ENCODE results near the gene LMF2. TPM values are rescaled to one million over a fixed set of nuclear protein-coding genes. Genes with fewer than 3 reads are reported as not detected.

LMF2 gene
- total RNA-seq, 1 experiment from 2014 or later: 21.1 TPM

GRCh38 chr22:50505276-50505775, 2.2 kb downstream of the LMF2 start:
- DNase-seq (ENCODE audit: extremely low read depth, low read depth): no peak

DNA sequence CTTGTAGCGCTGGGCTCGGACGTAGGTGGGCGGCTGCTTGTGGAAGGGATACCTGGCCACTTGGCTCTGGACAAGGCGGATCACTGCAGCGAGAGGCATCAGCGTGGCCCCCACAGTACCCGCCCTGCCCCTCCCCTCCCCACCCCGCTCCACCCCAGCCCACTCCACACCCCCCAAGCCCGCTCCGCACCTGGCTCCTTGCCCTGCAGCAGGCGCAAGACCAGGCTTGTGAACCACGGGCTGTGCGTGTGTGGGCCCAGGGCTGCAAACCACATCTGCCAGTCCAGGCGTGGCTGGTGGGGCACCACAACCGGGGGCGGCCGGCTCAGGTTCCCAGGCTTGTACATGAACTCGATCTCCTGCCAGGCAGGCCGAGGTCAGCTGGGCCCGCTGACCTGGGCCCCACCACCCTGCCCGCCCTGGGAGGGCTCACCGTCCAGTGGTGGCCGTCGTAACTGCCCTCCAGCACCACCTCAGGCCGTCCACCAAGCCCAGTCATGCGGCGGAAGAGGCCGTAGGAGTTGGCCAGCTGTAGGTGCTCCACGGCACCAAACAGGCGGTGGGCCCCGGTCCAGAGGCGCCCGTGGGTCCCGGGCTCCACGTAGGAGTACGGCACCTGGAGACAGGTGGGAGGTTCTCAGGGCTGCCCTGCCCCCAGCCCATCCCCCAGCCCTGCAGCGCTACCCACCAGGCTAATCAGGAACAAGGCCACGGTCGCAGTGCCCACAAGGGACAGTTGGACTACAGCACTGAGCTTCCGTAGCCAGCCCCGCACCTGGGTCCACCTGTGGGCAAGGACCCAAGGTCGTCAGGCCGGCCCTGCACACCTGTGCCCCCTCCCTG, 2.9 kb downstream of the LMF2 start:
- DNase-seq (ENCODE audit: extremely low read depth, low read depth): no peak

GRCh38 chr22:50503475-50504145, 3.9 kb downstream of the LMF2 start:
- DNase-seq (ENCODE audit: extremely low read depth, low read depth): no peak

DNA sequence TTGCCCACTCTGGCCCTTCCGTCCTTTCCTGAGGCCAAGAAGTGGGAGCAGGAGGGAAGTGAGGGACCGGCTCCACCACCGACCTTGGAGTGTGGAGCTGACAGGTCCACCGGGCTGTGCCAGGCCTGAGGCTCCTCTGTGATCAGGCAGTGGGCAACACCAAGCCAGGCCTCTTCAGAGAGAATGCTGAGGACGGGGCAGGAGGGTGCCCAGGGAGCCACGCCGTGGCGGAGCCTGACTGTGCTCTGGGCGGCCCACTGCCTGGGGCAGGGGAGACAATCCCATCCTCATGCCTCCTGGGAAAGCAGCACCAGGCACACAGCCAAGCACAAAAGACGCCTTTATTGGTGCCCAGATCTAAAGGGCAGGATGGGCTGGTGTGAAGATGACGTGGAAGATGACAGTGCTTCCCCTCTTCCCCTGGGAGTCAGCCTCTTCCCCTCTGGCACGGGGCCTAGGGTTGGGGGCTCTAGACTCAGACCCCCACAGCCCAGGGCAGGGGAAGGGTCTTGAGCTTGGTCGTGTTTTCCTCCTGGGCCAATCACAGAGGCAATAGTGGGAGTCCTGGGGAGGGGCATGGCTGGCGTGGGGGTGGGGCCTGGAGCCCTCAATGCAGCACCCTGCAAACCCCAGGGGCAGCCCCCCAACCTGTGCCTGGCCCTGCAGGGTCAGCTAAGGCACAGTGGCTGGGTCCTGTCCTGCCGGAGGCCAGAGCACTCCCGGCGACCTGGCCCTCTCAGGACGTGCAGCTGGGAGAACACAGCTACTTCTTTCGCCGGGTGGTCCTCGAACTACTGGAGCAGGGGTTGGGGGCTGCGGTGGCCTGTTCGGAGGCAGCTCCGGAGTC, 4.7 kb downstream of the LMF2 start:
- no peak for DNase-seq (ENCODE audit: extremely low read depth, low read depth)

DNA sequence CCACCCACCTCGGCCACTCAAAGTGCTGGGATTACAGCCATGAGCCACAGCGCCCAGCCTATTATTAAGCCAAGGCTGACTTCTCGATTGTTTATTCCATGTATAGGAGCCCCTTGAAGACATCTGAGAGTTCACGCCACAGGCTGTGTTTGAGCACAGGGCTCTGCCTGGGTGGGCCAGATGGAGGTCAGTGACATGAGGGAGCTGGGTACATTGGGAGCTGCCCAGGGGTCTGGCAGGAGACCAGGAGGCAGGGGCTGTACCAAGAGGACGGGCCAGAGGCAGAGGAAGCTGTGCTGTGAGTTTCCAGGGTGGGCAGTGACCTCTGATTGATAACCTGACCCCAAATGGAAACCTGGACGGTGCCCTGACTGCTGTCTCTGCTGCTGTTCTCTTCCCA, 5.4 kb downstream of the LMF2 start:
- DNase-seq (ENCODE audit: extremely low read depth, low read depth): no peak

DNA sequence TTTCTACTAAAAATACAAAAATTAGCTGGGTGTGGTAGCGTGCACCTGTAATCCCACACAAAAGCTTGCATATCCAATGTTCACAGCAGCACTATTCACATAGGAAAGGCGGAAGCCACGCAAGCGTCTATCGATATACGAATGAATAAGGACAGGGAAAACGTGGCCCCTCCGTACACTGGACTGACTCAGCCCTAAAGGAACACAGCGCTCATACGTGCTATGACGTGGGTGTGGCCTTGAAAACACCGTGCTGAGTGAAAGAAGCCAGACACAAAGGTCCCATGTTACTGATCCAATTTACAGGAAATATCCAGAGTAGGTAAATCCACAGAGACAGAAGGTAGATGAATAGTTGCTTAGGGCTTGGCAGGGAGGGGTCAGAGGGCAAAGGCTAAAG, 7.0 kb downstream of the LMF2 start:
- DNase-seq (ENCODE audit: extremely low read depth, low read depth): no peak

DNA sequence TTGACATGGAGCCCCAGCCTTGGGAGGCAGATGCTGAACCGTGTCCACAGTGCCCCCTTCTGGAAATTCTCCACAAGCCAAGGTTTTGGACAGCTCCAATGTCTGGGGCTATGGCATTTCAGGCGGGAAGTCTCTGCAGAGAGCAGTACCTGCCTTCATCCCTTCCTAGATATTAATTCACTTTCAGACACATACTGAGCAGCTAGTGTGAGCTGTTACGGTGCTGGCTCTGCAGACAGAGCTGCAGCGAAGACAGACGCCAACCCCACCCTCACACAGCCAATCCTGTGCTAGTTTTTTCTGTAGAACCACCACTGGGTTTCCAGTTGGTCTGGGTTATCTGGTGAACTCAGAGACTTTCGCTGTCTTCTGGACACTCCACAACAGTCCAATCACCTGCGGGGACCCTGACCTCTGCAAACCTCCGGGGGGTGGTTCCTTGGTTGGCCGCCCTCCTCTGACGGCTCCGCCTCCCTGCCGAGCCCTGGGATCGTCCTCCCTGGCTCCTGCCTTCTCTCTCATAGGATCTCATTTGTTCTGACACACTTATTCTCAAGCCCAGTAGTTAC, 9.1 kb downstream of the LMF2 start:
- peak; percentile 61 for DNase-seq (ENCODE audit: extremely low read depth, low read depth)

- no peak for DNase-seq (ENCODE audit: extremely low read depth, low read depth)
Observed at GRCh38 chr22:50497093-50497492, 10.4 kb downstream of the LMF2 start.

DNA sequence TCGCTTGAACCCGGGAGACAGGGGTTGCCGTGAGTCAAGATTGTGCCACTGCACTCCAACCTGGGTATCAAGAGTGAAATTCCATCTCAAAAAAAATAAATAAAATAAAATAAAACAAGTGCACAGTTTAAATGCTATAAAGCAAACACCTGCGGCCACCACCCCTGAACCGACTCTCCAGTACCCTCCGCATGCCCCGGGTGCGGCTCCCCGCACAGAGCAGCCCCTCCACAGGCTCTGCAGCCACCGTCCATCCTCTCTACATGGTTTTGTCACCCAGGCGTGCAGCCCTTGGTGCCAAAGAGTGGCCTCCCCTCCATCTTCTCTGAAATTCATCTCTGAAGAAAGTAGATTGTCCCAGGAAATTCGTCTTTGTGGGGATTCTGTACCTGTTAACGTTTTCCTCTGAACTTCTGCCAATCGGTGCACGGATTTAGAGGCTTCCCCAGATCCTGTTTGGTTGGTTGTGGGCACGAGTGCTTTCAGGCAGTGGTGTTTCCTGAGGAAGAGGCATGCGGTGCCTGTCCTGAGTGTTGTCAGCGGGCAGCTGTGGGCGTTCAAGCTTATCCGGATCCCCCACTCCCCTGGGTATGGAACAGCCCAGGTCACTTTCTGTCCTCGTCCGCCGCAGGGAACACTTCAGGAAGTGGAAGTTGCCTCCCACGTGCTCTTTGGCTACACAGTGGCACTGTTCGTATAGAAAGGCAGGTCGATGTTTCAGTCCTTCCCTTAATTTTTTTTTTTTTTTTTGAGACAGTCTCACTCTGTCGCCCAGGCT, 16.8 kb downstream of the LMF2 start:
- DNase-seq (ENCODE audit: extremely low read depth, low read depth): no peak

GRCh38 chr22:50489363-50490243, 17.9 kb downstream of the LMF2 start:
- DNase-seq (ENCODE audit: extremely low read depth, low read depth): no peak

DNA sequence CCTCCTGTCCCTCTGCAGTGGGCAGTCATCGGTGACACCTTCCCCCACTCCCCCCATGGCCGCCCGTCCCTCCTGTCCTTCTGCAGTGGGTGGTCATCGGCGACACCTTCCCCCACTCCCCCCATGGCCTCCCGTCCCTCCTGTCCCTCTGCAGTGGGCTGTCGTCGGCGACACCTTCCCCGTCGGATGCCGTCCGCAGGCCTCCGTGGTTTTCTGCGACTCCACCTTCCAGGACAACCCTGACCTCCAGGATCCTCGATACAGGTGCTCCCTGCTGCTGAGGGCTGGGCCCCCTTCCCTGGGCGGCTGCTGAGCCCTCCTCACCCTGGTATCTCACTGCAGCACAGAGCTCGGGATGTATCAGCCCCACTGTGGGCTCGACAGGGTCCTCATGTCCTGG, 18.6 kb downstream of the LMF2 start:
- no peak for DNase-seq (ENCODE audit: extremely low read depth, low read depth)

GRCh38 chr22:50488006-50488677, 19.4 kb downstream of the LMF2 start:
- DNase-seq (ENCODE audit: extremely low read depth, low read depth): no peak

- no peak for DNase-seq (ENCODE audit: extremely low read depth, low read depth)
Observed at GRCh38 chr22:50487290-50488005, 20.1 kb downstream of the LMF2 start.

GRCh38 chr22:50486561-50487289, 20.8 kb downstream of the LMF2 start, which contains the start of gene MIOX:
MIOX (plus strand) TSS chr22:50486859; CDS start chr22:50486898, 39 bp downstream.
- DNase-seq (ENCODE audit: extremely low read depth, low read depth): no peak

DNA sequence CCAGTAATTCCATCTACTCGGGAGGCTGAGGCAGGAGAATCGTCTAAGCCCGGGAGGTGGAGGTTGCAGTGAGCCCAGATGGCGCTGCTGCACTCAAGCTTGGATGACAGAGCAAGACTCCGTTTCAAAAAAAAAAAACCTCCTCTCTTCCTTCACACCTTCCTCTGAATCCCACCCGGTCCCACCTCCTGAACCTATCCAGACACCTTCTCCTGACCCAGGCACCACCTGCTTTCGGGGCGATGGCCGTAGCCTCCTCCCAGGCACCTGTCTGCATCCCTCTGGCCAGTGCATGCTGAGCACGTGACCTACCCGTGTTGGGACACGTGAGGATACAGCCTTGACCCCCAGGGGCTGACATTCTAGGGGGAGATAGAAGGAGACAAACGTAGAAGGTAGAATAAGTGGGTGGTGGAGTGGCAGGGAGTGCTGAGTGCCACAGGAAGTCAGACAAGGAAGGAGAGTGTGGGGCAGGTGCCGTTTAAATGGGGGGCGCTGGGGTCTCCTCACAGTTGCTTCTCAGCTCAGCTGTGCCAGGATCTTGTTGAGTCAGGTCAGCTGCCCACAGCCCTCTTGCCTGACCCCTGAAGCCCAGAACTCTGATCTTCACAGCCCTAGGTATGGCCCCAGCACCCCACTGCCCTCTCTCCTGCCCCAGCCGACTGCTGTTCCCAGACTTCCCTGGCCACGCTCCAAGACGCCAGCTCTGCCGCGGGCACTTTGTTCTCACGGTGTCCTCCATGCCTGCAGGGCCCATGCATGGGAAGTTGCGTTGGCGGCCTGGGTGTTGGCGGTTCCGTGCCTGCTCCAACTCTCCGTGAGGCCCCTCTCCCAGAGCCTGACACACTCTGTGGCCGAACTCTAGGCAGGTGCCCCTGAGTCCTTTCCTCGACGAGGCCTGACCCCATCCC, 22.0 kb downstream of the LMF2 start:
- DNase-seq (ENCODE audit: extremely low read depth, low read depth): no peak

Data from NCI-H460 (cell line).